Measurements from ENCODE around the gene SPTBN4.
"Not testable (repeated sequence)": the region's sequence is repeated elsewhere in the genome, so short reads cannot be mapped to it uniquely, and the experiment has no call there.

The SPTBN4 gene

DNA sequence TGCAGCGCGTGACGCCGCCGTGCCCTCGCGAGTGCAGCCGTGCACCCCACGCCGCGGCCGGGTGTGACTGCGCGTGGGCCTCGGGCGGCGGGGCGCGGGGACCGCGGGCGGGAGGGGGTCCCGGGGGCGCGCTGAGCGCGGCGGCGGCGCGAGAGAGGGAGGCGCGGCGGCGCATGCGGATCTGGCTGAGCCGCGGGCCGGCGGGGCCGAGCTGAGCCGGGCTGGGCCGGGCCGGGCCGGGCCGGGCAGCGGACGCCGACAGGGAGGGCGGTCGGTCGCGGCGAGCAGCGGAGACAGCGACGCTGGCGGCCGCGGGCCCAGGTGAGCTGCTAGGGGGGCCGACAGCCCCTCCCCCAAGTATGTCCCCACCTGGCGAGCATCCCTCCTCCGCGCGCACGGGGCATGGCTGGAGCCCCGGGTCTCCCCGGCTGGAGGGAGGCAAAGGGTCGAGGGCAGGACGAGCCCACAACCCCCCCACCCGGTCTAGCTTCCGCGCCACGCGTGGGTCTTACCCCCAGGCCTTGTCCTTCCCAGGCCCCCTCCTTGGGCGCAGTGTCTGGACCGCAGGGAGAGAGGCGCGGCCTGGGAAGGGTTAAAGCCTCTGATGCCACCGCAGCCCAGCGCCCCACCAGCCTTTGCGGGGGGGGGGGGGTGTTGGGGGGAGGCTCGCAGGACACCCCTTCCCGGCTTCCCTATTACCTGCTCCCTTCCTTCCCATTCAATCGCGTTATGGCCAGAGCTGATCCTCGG, at the start of gene SPTBN4:
Gene SPTBN4 (plus strand): TSS at position 17 of the 750 bp plus-strand sequence. CDS start 5,621 bp downstream, outside the sequence.
- no peak for DNase-seq

DNA sequence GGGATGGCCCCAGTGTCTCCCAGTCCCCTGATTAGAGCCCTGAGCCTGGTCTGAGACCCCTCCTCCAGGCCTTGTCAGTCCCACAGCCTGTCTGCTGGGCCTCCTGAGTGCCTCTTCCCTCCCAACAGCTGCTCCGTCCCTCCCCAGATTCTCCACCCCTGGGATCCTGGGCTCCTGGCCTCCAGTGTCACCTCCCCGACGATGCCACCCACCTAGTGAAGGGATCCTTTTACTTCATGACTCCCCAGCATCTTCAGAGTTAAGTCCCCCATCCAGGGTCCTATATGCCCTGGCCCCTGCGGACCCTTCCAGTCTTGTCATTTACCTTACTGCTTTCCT, 49.2 kb upstream of the SPTBN4 start:
- no peak for DNase-seq

DNA sequence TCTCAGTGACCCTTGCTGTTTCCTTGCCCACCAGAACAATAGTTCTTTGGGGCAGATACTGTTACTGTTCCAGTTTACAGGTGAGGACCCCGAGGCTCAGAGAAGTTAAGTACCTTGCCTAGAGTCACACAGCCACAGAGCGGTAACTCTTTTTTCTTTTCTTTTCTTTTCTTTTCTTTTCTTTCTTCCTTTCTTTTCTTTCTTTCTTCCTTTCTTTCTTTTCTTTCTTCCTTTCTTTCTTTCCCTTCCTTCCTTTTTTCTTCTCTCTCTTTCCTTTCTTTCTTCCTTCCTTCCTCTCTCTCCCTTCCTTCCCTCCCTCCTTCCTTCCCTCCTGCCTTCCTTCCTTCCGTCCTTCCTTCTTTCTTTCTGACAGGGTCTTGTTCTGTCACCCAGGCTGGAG, 48.8 kb upstream of the SPTBN4 start:
- DNase-seq: no peak

DNA sequence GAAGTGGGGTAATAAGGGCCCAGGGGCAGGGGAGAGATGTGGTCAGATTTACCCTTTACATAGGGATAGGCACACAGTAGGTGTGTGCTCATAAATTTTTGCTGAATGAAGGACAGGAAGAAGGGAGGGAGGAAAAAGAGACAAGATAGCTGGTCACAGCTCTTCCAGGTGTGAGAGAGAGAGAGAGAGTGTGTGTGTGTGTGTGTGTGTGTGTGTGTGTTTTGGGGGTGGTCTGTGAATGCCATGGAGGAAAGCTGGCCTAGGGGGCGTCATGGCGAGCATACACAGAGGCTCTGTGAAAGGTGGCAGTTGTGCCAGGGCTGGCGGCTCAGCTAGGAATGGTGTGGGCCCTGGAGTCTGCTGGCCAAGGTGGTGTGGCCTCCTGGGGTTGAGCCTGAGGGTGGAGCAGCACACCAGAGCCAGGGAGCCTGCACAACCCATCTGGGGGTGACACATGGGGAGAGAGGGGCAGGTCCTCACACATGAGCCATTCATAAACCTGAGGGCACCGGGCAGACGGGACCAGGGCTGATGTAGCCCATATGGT, 47.7 kb upstream of the SPTBN4 start:
- no peak for DNase-seq

DNA sequence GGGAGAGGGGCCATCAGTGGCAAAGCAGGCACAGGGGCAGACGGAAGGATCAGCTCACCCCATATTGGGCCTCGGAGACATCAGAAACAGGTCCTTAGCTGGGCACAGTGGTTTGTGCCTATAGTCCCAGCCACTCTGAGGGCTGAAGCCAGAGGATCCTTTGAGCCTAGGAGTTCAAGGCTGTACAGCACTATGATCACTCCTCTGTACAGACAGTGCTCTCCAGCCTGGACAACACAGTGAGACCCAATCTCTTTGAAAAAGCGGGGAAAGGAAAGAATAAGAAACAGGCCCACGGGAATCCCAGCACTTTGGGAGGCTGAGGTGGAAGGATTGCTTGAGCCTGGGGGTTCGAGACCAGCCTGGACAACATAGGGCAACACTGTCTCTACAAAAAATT, 47.0 kb upstream of the SPTBN4 start:
- no peak for DNase-seq

DNA sequence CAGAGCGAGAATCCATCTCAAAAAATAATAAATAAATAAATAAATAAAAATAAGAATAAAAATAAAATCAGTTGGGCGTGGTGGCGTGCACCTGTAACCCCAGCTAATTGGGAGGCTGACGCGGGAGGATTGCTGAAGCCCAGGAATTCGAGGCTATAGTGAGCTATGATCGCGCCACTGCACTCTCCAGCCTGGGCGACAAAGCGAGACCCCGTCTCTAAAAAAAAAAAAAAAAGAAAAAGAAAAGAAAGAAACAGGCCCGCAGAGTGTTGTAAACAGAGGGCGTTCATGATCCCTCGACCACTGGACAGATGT, 46.4 kb upstream of the SPTBN4 start:
- DNase-seq: no peak

DNA sequence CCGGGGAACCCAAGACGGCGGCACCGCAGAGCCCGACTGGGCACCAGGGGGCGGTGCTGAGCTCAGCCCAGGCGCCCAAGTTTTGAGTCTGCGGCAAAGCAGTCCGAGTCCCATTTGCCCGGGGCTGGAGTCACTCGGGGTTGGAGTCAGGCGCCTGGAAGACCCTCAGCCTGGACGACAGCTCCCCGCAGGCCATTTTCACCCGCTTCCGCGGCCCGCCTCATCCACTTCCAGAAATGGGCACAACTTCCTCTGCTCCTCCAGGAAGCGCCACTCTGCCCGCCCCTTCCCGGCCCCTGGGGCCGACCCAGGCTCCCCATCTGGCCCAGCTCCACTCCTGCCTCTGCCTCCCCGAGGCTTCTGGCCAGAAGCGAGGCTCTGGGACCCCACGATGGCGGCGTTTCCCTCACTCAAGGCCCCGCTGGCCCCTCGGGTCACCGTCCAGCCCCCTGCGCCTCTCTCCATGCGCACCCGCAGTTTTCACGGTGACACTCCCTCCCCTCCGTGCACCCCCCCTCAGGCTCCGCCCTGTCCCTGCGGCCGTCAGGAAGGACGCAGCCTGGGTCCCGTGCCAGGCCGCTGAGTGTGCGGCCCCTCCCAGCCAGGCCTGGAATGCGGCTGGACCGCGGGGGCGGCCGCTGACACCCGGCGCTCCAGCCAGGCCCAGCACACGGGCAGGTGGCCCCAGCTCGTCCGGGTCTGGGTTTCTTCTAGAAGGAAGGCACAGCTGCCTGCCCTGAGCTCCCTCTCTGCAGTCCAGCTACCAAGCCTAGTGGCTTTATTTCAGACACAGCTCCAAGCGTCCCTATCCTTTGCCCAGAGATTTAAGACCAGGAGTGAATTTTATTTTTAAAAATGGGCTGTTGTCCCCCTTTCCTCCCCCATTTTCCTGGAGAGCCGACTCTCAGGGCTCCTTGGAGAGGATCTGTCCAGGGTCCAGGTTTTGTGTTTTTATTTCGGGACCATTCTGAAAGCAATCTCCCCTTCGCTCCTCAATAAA, 45.7 kb upstream of the SPTBN4 start:
- DNase-seq: peak; percentile 84

DNA sequence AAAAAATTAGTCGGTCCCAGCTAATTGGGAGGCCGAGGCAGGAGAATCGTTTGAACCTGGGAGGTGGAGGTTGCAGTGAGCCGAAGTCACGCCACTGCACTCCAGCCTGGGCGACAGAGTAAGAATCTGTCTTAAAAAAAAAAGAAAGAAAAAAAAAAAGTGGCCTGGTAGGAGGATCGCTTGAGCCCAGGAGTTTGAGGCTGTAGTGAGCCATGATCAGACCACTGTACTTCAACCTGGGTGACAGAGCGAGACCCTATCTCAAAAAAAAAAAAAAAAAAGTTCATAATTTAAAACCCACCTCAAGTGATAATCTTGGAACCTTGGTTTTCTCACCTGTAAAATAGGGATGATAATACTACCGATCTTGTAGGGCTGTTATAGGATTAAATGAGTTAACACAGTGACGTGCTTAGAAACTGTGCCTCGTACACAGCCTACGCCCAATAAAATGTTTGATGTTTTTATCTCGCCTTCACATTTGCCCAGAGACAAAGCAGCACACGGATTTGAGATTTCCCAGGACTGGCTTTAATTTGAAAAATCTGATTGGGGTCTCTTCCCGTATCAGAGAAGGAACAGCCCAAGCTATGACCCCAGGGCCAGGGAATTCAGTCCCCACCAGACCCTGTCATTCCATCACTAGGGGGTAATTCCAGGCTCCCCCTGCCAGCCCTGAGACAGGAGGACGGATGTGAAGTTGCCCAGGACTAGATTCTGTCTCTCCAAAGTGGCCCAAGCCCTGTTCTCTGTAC, 44.6 kb upstream of the SPTBN4 start:
- DNase-seq: no peak

DNA sequence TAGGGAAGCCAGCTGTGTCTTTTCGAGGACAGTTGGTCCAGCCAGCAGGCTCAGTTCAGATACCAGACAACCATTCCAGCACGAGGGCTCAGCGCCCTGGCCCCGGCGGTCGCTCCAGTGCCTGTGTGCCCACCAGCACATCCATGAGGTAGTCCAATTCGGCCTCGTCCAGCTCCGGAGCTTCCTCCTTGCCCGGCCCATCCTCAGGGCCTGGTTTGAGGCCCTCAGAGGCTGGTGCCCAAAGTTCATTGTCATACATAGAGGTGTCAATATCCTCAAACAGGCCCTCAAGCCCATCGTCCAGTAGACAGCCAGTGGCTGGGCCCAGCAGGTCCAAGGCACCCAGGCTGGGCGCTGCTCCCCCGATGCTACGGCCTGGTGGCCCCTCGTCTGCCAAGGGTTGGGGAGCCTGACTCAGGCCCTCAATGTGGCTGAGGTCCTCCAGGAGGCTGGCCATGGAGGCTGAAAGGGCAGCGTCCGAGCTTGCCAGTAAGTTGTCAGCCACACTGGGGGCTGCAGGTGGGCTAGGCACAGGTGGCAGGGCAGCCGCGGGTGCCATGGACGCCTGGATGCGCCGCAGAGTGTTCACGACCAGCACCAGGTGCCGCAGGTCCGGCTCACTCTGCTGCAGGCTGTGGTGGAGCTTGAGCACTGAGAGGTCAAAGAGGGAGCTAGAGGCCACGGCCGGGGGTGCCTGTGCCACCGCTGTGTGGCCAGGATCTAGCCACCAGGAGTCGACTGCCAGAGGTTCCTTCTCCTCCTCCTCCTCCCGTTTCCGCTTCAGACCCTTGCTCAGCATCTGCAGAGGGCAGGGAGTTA, 43.8 kb upstream of the SPTBN4 start:
- DNase-seq: no peak

DNA sequence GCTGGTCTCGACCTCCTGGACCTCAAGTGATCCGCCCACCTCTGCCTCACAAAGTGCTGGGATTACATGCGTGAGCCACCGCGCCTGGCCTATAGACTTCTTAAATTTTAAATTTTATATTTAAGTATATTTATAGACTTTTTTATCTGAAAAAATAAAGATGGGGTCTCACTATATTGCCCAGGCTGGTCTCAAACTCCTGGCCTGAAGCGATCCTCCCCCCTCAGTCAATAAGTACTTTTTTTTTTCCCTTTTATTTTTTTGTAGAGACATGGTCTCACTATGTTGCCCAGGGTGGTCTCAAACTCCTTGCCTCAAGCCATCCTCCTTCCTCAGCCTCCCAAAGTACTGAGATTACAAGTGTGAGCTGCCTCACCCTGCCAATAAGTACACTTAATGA, 42.9 kb upstream of the SPTBN4 start:
- DNase-seq: no peak

DNA sequence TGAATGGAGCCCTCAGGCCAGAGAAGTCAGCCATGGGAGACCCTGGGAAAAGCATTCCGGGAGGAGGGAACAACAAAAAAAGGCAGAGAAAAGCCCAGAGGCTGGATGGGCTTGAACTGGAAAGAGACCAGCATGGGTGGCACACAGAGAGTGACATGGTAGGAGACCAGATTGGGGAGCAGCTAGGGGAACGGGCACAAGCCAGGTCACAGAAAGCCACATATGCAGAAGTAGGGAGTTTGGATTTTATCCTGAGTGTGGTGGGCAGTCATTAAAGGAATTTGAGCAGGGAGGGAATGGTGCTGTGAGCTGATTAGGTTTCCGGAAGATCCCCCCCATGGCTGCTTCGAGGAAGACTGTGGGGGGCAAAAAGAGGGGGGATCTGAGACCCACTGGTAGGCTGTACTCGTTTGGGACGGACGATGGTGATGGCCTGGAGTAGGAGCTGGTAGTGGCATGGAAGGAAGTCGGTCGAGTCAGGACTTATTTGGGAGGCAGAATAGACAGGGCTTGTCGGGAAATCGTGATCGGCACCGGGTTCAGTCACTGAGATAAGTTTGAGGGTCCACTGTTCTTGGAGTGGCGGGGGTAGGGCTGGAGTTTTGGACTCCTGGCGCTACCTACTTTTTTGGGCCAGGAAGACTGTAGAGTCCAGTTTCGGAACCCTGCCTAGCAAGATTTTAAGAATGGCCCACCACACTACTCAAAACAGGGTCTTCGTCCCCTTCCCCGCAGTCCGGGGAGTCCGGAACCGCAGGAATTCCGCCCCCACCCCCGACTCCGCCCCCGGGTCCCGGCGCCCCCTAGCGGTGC, 42.0 kb upstream of the SPTBN4 start:
- DNase-seq: no peak

DNA sequence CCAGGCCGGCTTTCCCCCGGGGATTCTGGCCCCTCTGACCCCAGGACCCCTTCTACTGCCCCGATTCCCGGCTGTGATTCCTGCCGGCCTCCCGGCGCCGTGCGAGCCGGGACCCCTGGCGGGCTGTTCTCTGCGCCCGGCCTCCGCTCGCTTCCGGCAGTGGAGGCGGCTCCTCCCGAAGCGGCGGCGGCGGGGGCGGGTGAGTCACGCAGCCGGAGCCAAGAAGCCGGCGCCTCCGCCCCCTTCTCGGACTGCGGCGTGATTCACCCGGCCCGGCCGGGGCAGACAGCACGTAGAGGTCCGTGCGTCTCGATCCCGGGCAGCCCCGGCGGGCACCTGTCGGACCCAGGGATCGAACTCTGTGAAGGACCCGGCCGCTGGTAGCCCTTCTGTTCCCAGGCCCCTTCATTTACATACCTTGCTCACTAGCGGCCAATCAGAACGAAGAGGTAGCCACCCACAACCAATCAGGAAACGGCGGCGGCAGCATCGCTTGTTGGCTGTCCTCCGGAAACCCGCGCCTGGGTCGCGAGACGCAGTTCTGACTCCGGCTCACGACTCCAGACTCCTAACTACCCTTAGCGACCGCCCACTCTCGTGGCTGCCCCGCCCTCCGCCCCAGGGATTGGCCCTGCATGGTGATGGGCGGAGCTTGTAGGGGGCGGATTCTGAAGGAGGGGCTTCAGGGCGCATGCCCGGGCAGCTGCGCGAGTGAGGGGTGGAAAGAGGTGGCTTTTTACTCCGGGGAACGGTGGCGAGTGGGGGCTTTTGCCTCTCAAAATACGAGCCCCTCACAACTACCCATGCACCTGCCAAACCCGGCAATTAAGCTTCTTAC, 41.1 kb upstream of the SPTBN4 start, which contains the start of gene SERTAD1:
Gene SERTAD1 (minus strand): TSS at position 543 of the 838 bp plus-strand sequence. CDS start 2,446 bp downstream, outside the sequence.
- peak; percentile 100 for DNase-seq

DNA sequence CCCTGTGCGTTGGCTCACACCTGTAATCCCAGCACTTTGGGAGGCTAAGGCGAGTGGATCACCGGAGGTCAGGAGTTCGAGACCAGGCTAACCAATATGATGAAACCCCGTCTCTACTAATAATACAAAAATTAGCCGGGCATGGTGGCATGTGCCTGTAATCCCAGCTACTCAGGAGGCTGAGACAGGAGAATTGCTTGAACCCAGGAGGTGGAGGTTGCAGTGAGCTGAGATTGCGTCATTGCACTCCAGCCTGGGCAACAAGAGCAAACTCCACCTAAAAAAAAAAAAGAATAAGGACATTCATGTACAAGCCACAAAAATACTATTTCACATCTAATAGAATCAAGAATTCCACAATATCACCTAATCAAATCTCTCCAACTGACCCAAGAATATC, 38.6 kb upstream of the SPTBN4 start:
- DNase-seq: not testable (repeated sequence)

DNA sequence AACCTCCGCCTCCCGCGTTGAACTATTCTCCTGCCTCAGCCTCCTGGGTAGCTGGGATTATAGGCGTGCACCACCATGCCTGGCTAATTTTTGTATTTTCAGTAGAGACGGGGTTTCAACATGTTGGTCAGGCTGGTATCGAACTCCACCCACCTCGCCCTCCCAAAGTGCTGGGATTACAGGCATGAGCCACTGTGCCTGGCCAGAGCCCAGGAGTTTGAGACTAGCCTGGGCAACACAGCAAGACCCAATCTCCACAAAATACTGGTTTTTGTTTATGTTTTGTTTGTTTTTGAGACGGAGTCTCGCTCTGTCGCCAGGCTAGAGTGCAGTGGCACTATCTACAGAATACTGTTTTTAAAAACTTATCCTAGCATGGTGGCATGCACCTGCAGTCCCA, 36.6 kb upstream of the SPTBN4 start:
- DNase-seq: not testable (repeated sequence)

DNA sequence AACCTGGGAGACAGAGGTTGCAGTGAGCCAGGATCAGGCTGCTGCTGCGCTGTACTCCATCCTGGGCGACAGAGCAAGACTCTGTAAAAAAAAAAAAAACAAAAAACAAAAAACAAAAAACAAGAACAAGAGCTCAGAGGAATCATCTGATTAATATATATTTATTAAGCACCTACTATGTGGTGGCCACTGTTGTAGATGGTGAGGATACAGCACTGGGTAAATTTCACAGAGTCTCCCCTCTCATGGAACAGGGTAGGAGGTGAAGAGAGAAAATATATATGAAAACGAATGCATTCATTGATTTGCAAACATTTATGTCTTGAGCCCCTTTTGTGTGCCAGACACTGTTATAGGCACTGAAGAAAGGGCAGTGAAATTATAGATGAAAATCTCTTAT, 35.1 kb upstream of the SPTBN4 start:
- DNase-seq: no peak

DNA sequence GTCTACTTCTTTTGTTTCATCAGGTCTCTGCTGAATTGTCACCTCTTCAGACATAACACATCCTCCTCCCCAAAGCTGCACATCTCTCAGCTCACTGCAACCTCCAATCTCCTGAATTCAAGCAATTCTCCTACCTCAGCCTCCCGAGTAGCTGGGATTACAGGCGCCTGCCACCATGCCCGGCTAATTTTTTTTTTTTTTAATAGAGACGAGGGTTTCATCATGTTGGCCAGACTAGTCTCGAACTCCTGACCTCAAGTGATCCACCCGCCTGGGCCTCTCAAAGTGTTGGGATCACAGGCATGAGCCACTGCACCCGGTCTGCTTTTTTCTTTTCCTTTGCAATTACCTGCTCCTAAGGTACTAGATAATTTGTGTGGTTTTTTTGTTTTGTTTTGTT, 34.0 kb upstream of the SPTBN4 start:
- not testable (repeated sequence) for DNase-seq

DNA sequence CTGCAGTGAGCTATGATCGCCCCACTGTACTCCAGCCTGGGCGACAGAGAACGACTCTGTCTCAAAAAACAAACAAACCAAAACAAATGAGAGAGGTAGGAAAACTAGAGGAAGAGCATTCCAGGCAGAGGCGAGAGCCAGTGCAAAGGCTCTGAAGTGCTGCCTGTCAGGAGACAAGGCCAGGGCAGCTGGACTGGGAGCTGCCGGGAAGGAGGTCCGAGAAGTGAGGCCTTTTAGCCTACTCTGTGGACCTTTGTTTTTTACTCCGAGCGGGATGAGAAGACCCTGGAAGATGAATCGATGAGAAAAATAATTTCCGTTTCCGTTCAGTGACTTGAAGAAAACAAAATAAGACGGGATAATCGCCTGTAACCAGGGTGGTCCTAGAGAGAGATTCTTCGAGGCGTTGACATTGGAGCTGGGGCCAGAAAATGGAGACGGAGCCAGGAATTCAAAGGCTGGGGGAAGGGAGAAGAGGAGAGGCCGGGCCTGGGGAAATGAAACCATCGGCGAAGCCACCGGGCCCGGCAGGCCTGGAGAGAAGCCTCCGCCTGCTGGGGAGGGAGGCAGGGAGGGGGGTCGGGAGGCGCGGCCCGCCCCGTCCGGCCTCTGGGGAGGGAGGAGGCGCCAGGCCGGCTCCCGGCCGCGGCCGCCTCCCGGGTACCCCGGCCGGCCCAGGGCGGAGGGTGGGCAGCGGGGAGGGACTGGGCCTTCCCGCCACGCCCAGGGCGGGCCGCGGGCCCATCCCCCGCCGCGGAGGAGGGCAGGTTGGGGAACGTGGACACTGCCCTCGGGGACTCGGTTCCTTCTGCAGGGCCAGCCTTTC, 33.2 kb upstream of the SPTBN4 start:
- peak; percentile 64 for DNase-seq

DNA sequence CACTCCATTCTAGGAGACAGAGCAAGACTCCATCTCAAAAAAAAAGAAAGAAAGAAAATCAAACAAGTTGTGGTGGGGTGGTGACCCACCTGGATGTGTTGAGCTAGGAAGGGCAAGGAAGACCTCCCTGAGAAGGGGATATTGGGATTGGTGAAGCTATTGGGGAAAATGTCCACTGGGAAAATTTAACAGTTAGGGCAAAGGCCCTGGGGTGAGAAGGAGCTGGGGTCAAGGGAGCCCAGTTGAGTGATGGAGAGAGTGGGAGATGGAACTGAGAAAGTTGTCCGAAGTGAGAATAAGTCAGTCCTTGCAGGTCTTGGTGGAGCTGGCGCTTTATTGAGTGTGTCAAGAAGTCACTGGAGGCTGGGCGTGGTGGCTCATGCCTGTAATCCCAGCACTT, 28.5 kb upstream of the SPTBN4 start:
- DNase-seq: no peak

DNA sequence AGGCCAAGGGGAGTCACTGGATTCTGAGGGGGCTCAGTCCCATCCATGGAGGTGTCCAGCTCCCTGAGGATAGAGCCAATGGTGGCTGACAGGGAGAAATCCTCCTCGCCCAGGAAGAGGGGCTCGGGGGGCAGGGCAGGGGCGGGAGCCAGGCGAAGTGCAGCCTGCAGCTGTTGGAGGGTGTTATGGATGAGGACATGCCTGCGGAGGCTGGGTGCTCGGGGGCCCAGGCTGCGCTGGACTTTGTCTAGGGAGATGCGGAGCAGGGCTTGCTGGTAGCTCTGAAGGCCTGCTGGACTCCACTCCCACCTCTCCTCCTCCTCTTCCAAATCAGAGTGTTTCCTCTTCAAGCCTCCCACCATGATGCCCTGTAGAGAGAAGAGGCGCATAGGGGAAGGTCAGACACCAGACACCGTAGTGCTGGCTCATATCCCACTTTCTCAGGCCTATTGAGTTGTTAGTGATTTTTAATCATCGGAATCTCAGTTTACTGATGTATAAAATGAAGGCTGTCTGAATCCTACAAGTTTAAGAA, 25.0 kb upstream of the SPTBN4 start:
- no peak for DNase-seq
